H7 (cell line): ENCODE measurements around the gene PSENEN. TPM values are rescaled to one million over a fixed set of nuclear protein-coding genes. Genes with fewer than 3 reads are reported as not detected.

ENCODE experiments used
- DNase-seq: peaks from one replicate; pipeline ENCODE4 v3.0.0; 2012
- H3K27me3 ChIP-seq: 2 replicates; pipeline ENCODE4 v1.6.0; 2011; ENCODE audit warnings: mild to moderate bottlenecking, low read length; ENCODE audit not compliant: control insufficient read depth, insufficient read depth
- H3K36me3 ChIP-seq: replicated peaks from 2 replicates; pipeline ENCODE4 v1.5.1; 2011; ENCODE audit warnings: low read length; ENCODE audit not compliant: control insufficient read depth, insufficient read depth
- H3K4me3 ChIP-seq: 2 replicates; pipeline ENCODE4 v1.5.1; 2011; ENCODE audit warnings: low read depth, mild to moderate bottlenecking, control low read depth, low read length, moderate library complexity; ENCODE audit not compliant: insufficient read depth
- total RNA-seq: library from RNA; depleted of rRNA; stranded (reverse); fragments of >200 nt; shearing (Covaris generic); gene quantifications from 2 replicates; pipeline ENCODE4 v1.2.3, GENCODE V29; 2014

Gene PSENEN
- total RNA-seq, 1 experiment from 2014 or later = 58.6 TPM

- peak; percentile 85 for DNase-seq
- Histone ChIP-seq H3K27me3 (peaks cover 17% of the 10 kb centered on the region), H3K36me3 (no peaks in the 10 kb centered on the region), H3K4me3 (no peak overlapping the region)
Measured at GRCh38 chr19:35777086-35777841, 31.8 kb downstream of the PSENEN start.

- H3K4me3 ChIP-seq = no peak overlapping the region
- H3K27me3 ChIP-seq = peaks cover 17% of the 10 kb centered on the region
- no peaks in the 10 kb centered on the region for H3K36me3 ChIP-seq
- no peak for DNase-seq
Measured at GRCh38 chr19:35777961-35778360, 32.5 kb downstream of the PSENEN start.

DNA sequence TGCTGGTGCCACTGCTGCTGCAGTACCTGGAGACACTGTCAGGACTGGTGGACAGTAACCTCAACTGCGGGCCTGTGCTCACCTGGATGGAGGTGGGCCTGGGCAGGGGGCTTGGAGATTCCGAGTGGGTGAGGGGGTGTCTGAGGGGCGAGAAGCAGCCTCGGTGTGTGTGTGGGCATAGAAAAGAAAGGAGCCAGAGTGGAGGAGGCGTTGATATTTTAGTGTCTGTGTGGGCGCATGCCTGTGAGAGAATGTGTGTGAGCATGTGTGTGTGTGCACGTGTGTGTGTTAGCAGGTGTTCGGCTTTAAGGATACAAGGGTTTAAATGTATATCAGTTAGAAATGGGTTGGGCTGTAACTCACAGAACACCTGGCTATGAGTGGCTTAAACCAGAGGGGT is 33.6 kb downstream of the PSENEN start:
- Histone ChIP-seq H3K36me3 (no peaks in the 10 kb centered on the region), H3K27me3 (peaks cover 17% of the 10 kb centered on the region), H3K4me3 (no peak overlapping the region)
- no peak for DNase-seq

GRCh38 chr19:35780058-35780457 is 34.6 kb downstream of the PSENEN start:
- H3K27me3 ChIP-seq = peaks cover 19% of the 10 kb centered on the region
- H3K4me3 ChIP-seq = no peak overlapping the region
- H3K36me3 ChIP-seq = no peaks in the 10 kb centered on the region
- DNase-seq = no peak

DNA sequence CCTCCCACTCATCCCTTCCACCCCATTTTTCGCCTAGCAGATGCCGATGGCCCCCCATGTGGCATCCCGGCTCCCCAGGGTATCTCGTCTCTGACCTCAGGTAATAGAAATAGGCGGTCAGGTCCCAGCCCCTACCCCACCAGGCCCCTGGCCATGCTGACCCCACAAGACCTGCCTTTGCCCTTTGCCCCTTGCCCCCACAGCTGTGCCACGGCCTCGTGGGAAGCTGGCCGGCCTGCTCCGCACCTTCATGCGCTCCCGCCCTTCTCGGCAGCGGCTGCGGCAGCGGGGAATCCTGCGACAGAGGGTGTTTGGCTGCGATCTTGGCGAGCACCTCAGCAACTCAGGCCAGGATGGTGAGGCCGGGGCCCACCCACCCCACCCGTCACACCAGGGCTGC is 35.3 kb downstream of the PSENEN start:
- DNase-seq = no peak
- no peak overlapping the region for H3K4me3 ChIP-seq
- peaks cover 19% of the 10 kb centered on the region for H3K27me3 ChIP-seq
- no peaks in the 10 kb centered on the region for H3K36me3 ChIP-seq

DNA sequence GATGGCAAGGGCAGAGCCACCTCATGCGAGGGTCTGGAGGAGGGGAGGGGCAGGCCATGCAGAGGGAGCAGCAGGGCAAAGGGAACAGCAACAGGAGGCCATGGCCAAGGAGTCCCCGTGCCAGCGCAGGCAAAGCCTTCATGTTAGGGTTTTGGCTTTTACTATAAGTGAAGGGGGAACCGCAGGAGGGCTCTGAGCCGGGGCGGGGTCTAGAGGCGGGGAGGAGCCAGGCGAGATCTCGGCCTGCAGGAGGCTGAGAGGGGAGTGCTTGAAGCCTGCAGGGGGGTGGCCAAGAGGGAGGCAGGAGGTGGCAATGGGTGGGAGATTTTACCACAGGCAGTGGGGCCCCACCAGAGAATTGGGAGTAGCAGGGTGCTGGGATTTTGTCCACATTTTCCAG is 36.2 kb downstream of the PSENEN start:
- Histone ChIP-seq H3K4me3 (no peak overlapping the region), H3K36me3 (no peaks in the 10 kb centered on the region), H3K27me3 (peaks cover 14% of the 10 kb centered on the region)
- DNase-seq = peak; percentile 89

DNA sequence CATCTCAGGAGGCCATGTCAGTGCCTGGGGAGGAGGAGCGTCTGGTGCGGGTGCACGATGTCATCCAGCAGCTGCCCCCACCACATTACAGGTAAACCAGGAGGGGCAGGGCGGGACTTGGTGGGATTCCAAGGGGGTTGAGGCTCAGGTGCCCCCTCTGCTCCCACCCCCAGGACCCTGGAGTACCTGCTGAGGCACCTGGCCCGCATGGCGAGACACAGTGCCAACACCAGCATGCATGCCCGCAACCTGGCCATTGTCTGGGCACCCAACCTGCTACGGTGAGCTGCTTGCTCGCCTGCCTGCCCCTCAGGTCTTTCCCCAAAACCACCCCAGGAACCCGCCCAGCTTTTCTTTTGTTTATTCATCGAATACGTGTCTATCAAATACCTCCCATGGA is 37.1 kb downstream of the PSENEN start:
- Histone ChIP-seq H3K4me3 (no peak overlapping the region), H3K36me3 (no peaks in the 10 kb centered on the region), H3K27me3 (peaks cover 4% of the 10 kb centered on the region)
- no peak for DNase-seq

- Histone ChIP-seq H3K4me3 (peak overlapping the region; percentile 48), H3K27me3 (peaks cover 1% of the 10 kb centered on the region; the same call in 1 of the 2 replicates), H3K36me3 (no peaks in the 10 kb centered on the region)
- peak; percentile 88 for DNase-seq
Measured at GRCh38 chr19:35783469-35784434, 38.3 kb downstream of the PSENEN start.

DNA sequence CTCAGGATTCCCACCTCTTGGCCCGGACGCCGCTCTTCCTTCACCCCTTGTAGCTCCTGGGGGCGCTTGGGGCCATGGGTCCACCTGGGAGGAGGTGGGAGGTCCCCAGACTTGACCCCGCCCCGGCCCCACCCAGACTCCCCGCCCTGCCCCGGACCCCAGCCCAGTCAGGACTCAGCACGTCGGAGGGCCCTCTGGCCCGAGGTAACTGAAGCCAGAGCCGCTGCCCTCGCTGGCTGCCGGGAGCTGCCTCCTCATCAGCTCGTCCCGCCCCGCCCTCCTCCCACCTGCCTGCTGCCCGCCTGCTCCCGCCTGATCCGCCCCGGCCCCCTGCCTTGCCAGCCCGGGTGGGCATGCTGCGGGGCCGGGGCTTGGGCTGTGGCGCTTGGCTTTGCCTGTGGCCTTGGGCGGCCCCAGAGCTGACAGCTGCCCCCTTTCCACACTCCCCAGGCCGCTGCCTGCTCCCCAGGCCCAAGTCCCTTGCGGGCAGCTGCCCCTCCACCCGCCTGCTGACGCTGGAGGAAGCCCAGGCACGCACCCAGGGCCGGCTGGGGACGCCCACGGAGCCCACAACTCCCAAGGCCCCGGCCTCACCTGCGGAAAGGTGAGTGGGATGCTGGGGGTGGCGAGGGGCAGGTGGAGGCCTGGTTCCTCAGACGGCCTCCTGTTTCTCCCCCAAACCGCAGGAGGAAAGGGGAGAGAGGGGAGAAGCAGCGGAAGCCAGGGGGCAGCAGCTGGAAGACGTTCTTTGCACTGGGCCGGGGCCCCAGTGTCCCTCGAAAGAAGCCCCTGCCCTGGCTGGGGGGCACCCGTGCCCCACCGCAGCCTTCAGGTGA is 39.3 kb downstream of the PSENEN start:
- DNase-seq = peak; percentile 98
- Histone ChIP-seq H3K36me3 (no peaks in the 10 kb centered on the region), H3K27me3 (peaks cover 1% of the 10 kb centered on the region; the same call in 1 of the 2 replicates), H3K4me3 (peak overlapping the region; percentile 50)

DNA sequence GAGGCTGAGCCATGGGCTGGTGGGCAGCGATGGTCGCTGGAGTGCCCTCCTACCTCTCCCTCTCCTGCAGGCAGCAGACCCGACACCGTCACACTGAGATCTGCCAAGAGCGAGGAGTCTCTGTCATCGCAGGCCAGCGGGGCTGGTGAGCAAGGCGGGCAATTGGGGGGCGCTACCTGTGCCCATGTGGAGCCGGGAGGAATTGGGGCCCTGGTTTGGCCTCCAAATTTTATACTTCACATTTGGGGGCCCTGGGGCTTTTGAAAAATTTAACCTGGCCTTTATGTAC is 39.8 kb downstream of the PSENEN start:
- H3K36me3 ChIP-seq = no peaks in the 10 kb centered on the region
- DNase-seq = no peak
- peaks cover 1% of the 10 kb centered on the region; the same call in 1 of the 2 replicates for H3K27me3 ChIP-seq
- H3K4me3 ChIP-seq = peak overlapping the region; percentile 50

DNA sequence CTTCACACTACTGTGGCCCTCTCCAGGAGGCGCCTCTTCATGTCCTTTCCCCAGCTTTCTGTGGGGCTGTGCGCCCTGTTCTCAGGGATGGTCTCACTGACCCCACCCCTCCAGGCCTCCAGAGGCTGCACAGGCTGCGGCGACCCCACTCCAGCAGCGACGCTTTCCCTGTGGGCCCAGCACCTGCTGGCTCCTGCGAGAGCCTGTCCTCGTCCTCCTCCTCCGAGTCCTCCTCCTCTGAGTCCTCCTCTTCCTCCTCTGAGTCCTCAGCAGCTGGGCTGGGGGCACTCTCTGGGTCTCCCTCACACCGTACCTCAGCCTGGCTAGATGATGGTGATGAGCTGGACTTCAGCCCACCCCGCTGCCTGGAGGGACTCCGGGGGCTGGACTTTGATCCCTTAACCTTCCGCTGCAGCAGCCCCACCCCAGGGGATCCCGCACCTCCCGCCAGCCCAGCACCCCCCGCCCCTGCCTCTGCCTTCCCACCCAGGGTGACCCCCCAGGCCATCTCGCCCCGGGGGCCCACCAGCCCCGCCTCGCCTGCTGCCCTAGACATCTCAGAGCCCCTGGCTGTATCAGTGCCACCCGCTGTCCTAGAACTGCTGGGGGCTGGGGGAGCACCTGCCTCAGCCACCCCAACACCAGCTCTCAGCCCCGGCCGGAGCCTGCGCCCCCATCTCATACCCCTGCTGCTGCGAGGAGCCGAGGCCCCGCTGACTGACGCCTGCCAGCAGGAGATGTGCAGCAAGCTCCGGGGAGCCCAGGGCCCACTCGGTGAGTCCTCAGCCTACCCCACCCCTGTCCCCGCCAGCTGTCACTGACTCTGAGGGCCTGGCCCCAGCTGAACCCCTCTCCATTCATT is 41.1 kb downstream of the PSENEN start:
- Histone ChIP-seq H3K4me3 (no peak overlapping the region), H3K27me3 (peaks cover 1% of the 10 kb centered on the region; the same call in 1 of the 2 replicates), H3K36me3 (no peaks in the 10 kb centered on the region)
- DNase-seq = peak; percentile 57

DNA sequence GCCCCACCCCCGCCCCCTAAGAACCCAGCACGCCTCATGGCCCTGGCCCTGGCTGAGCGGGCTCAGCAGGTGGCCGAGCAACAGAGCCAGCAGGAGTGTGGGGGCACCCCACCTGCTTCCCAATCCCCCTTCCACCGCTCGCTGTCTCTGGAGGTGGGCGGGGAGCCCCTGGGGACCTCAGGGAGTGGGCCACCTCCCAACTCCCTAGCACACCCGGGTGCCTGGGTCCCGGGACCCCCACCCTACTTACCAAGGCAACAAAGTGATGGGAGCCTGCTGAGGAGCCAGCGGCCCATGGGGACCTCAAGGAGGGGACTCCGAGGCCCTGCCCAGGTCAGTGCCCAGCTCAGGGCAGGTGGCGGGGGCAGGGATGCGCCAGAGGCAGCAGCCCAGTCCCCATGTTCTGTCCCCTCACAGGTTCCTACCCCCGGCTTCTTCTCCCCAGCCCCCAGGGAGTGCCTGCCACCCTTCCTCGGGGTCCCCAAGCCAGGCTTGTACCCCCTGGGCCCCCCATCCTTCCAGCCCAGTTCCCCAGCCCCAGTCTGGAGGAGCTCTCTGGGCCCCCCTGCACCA is 41.9 kb downstream of the PSENEN start:
- DNase-seq = peak; percentile 53
- peaks cover 1% of the 10 kb centered on the region; the same call in 1 of the 2 replicates for H3K27me3 ChIP-seq
- H3K36me3 ChIP-seq = no peaks in the 10 kb centered on the region
- H3K4me3 ChIP-seq = no peak overlapping the region

GRCh38 chr19:35788205-35788960 is 42.9 kb downstream of the PSENEN start:
- peak; percentile 57 for DNase-seq
- H3K36me3 ChIP-seq = no peaks in the 10 kb centered on the region
- no peak overlapping the region for H3K4me3 ChIP-seq
- H3K27me3 ChIP-seq = peaks cover 1% of the 10 kb centered on the region; the same call in 1 of the 2 replicates
